H1 (cell line): Measurements from ENCODE around the gene LYZ. TPM values are rescaled to one million over a fixed set of nuclear protein-coding genes. Genes with fewer than 3 reads are reported as not detected.

Experiments
- CTCF ChIA-PET: fragments of 300-600 bp; sonication (Branson Sonifier 250); formaldehyde crosslinking; loops from one replicate; lab custom pipeline; 2021; ENCODE audit not compliant: partially characterized antibody; lab: Charles Lee
- POLR2A ChIA-PET: fragments of 300-600 bp; sonication (Branson Sonifier 250); formaldehyde crosslinking; loops from one replicate; lab custom pipeline; 2021; ENCODE audit warnings: inconsistent platforms; ENCODE audit not compliant: partially characterized antibody; lab: Charles Lee
- DNase-seq, 2 experiments: peaks; one replicate each; pipeline versions ENCODE4 v3.0.0 to v3.0.0-alpha.2; 2010 to 2022; ENCODE audit warnings: low spot score in 2 of 2, low read depth in 1 of 2, mixed read lengths in 1 of 2
- FAIRE-seq: peaks from 2 replicates; lab custom pipeline; 2011; peaks lifted over from hg19 to GRCh38; lab: Jason Lieb, UNC
- H2AFZ ChIP-seq: 2 replicates; pipeline ENCODE4 v1.8.1; 2012; ENCODE audit warnings: low read length, inconsistent platforms
- H2AK5ac ChIP-seq: 2 replicates; pipeline ENCODE4 v1.6.1; 2013; ENCODE audit warnings: low read depth, low read length
- H2BK120ac ChIP-seq: replicated peaks from 2 replicates; pipeline ENCODE3; 2013; ENCODE audit warnings: low read depth, low read length, inconsistent platforms
- H2BK12ac ChIP-seq: 2 replicates; pipeline ENCODE4 v1.6.1; 2013; ENCODE audit warnings: low read depth, low read length
- H2BK15ac ChIP-seq: 2 replicates; pipeline ENCODE4 v1.6.1; 2013; ENCODE audit warnings: low read length
- H2BK20ac ChIP-seq: 2 replicates; pipeline ENCODE4 v1.6.1; 2013; ENCODE audit warnings: low read length
- H2BK5ac ChIP-seq: 2 replicates; pipeline ENCODE4 v1.6.1; 2013; ENCODE audit warnings: low read depth, low read length
- H3K14ac ChIP-seq: 2 replicates; pipeline ENCODE4 v1.6.1; 2013; ENCODE audit warnings: inconsistent platforms; ENCODE audit not compliant: insufficient read length
- H3K18ac ChIP-seq: 2 replicates; pipeline ENCODE4 v1.6.1; 2013; ENCODE audit warnings: low read length; ENCODE audit errors: extremely low read depth
- H3K23ac ChIP-seq: 2 replicates; pipeline ENCODE4 v1.6.1; 2013; ENCODE audit warnings: inconsistent platforms; ENCODE audit not compliant: insufficient read length
- H3K23me2 ChIP-seq: 2 replicates; pipeline ENCODE4 v1.6.1; 2013; ENCODE audit warnings: low read depth, low read length
- H3K27ac ChIP-seq: 2 replicates; pipeline ENCODE4 v1.6.1; 2011; ENCODE audit warnings: low read depth, low read length, inconsistent platforms
- H3K27me3 ChIP-seq, 4 experiments: replicated peaks in 1 of 4; 1 replicate in 1 of 4; 2 replicates in 3 of 4; pipeline versions ENCODE4 v1.6.1 to v1.8.1; 2011 to 2013; ENCODE audit warnings: low read length in 3 of 4, mild to moderate bottlenecking in 3 of 4, inconsistent platforms in 2 of 4, mixed read lengths in 2 of 4, moderate library complexity in 1 of 4; ENCODE audit not compliant: control insufficient read depth in 3 of 4, insufficient read depth in 3 of 4; ENCODE audit errors: extremely low read depth in 1 of 4
- H3K36me3 ChIP-seq, 4 experiments: 2 replicates each; pipeline versions ENCODE4 v1.6.1 to v1.8.1; 2011 to 2013; ENCODE audit warnings: mild to moderate bottlenecking in 4 of 4, low read length in 3 of 4, moderate library complexity in 2 of 4, control low read depth in 1 of 4, inconsistent platforms in 1 of 4; ENCODE audit not compliant: insufficient read depth in 4 of 4, control insufficient read depth in 2 of 4
- H3K4ac ChIP-seq: replicated peaks from 2 replicates; pipeline ENCODE3; 2013; ENCODE audit warnings: low read length, low read depth, mixed read lengths, inconsistent platforms; ENCODE audit not compliant: insufficient read length
- H3K4me1 ChIP-seq, 4 experiments: replicated peaks in 1 of 4; 1 replicate in 1 of 4; 2 replicates in 3 of 4; pipeline versions ENCODE4 v1.6.1 to v1.8.1; 2011 to 2013; ENCODE audit warnings: low read length in 3 of 4, inconsistent platforms in 2 of 4, mixed read lengths in 1 of 4; ENCODE audit not compliant: insufficient read depth in 4 of 4, control insufficient read depth in 3 of 4
- H3K4me2 ChIP-seq, 2 experiments: 2 replicates each; pipeline versions ENCODE4 v1.6.1 to v1.8.1; 2011 to 2013; ENCODE audit warnings: low read depth in 2 of 2, low read length in 2 of 2, control low read depth in 1 of 2, inconsistent platforms in 1 of 2, mild to moderate bottlenecking in 1 of 2; ENCODE audit not compliant: insufficient read depth in 1 of 2
- H3K4me3 ChIP-seq, 4 experiments: fragments of 200-600, 300-600 bp in 1 of 4; sonication (generic), shearing (Covaris generic), sonication (Bioruptor Twin) in 1 of 4; 2 replicates each; pipeline versions ENCODE4 v1.5.1 to v1.8.1; 2011 to 2016; ENCODE audit warnings: low read length in 4 of 4, low read depth in 3 of 4, control low read depth in 2 of 4, inconsistent platforms in 2 of 4, mild to moderate bottlenecking in 2 of 4, mixed read lengths in 1 of 4, moderate library complexity in 1 of 4; ENCODE audit not compliant: insufficient read depth in 2 of 4; ENCODE audit errors: extremely low read depth in 1 of 4
- H3K56ac ChIP-seq: replicated peaks from 2 replicates; pipeline ENCODE3; 2013; ENCODE audit warnings: low read depth, mild to moderate bottlenecking, mixed read lengths, low read length, inconsistent platforms; ENCODE audit not compliant: insufficient read length
- H3K79me1 ChIP-seq: 2 replicates; pipeline ENCODE4 v1.6.1; 2013; ENCODE audit warnings: low read depth, low read length, control low read depth
- H3K79me2 ChIP-seq, 2 experiments: 2 replicates each; pipeline versions ENCODE4 v1.6.1 to v1.8.1; 2012 to 2013; ENCODE audit warnings: low read length in 2 of 2, mild to moderate bottlenecking in 2 of 2, inconsistent platforms in 1 of 2; ENCODE audit not compliant: insufficient read depth in 2 of 2, control insufficient read depth in 1 of 2
- H3K9ac ChIP-seq, 4 experiments: replicated peaks in 1 of 4; 1 replicate in 1 of 4; 2 replicates in 3 of 4; pipeline versions ENCODE4 v1.6.1 to v1.8.1; 2011 to 2013; ENCODE audit warnings: low read depth in 3 of 4, low read length in 3 of 4, control low read depth in 2 of 4, mild to moderate bottlenecking in 2 of 4, moderate library complexity in 2 of 4, inconsistent platforms in 1 of 4; ENCODE audit errors: extremely low read depth in 1 of 4
- H3K9me3 ChIP-seq, 2 experiments: 2 replicates each; pipeline versions ENCODE4 v1.6.1 to v1.8.1; 2012 to 2013; ENCODE audit warnings: mild to moderate bottlenecking in 2 of 2, moderate library complexity in 2 of 2, control low read depth in 1 of 2, inconsistent platforms in 1 of 2, low read depth in 1 of 2, low read length in 1 of 2, mixed read lengths in 1 of 2; ENCODE audit not compliant: insufficient read depth in 2 of 2
- H4K20me1 ChIP-seq, 2 experiments: replicated peaks in 1 of 2; 2 replicates each; pipeline versions ENCODE3 to v1.8.1; 2011 to 2013; ENCODE audit warnings: inconsistent platforms in 2 of 2, low read length in 2 of 2, mild to moderate bottlenecking in 1 of 2; ENCODE audit not compliant: insufficient read depth in 2 of 2, control insufficient read depth in 1 of 2
- H4K5ac ChIP-seq: 2 replicates; pipeline ENCODE4 v1.6.1; 2013; ENCODE audit warnings: low read length, low read depth, mixed read lengths, inconsistent platforms; ENCODE audit not compliant: insufficient read length
- H4K8ac ChIP-seq: 2 replicates; pipeline ENCODE4 v1.8.0; 2013; ENCODE audit warnings: mild to moderate bottlenecking, moderate library complexity, low read length, inconsistent platforms; ENCODE audit not compliant: insufficient read depth; ENCODE audit errors: extremely low read depth
- H4K91ac ChIP-seq: replicated peaks from 2 replicates; pipeline ENCODE3; 2013; ENCODE audit warnings: low read length, mixed read lengths, inconsistent platforms; ENCODE audit not compliant: insufficient read length
- BRCA1 ChIP-seq: IDR thresholded peaks from 2 replicates; pipeline ENCODE4 v1.6.1; 2012; ENCODE audit warnings: low read depth, low read length, improper control_type of control experiment
- EP300 ChIP-seq, 2 experiments: IDR thresholded peaks; 1 replicate in 1 of 2; 2 replicates in 1 of 2; pipeline ENCODE4 v1.6.1; 2011 to 2012; ENCODE audit warnings: low read depth in 2 of 2, low read length in 2 of 2, mild to moderate bottlenecking in 2 of 2, borderline replicate concordance in 1 of 2, inconsistent platforms in 1 of 2, moderate library complexity in 1 of 2
- JUN ChIP-seq: IDR thresholded peaks from 2 replicates; pipeline ENCODE4 v1.6.1; 2011; ENCODE audit warnings: low read depth, mild to moderate bottlenecking, improper control_type of control experiment, low read length
- NANOG ChIP-seq: IDR thresholded peaks from 2 replicates; pipeline ENCODE4 v1.6.1; 2011; ENCODE audit warnings: low read length, low read depth, mild to moderate bottlenecking, inconsistent platforms; ENCODE audit not compliant: insufficient read depth, poor library complexity, severe bottlenecking
- WGBS, 2 experiments: shearing (Covaris generic) in 1 of 2; methylation state at CpG; one replicate each; pipeline versions ENCODE4 v1.1.6 to v1.1.7; 2013 to 2015; ENCODE audit warnings: low lambda C conversion rate in 2 of 2, mixed read lengths in 2 of 2, inconsistent platforms in 1 of 2, low coverage in 1 of 2, missing lambda C conversion rate in 1 of 2; ENCODE audit not compliant: insufficient replicate concordance in 2 of 2, insufficient coverage in 1 of 2, insufficient read length in 1 of 2; ENCODE audit errors: extremely low coverage in 1 of 2, missing lambda C conversion rate in 1 of 2; 5-methylcytosine and 5-hydroxymethylcytosine counted together
- polyA plus RNA-seq, 7 experiments: library from polyadenylated mRNA; depleted of rRNA in 3 of 7; stranded (reverse) in 5 of 7; unstranded in 2 of 7; fragments of >200 nt in 5 of 7; fragments of 200-250 nt in 2 of 7; gene quantifications; 1 replicate in 5 of 7; 2 replicates in 1 of 7; 4 replicates in 1 of 7; pipeline versions ENCODE4 v1.2.1 to v1.2.3, GENCODE V29; 2011 to 2013; ENCODE audit warnings: missing spikeins in 2 of 7, mixed read lengths in 2 of 7
- total RNA-seq: library from RNA; stranded (reverse); fragmentation: NEBNext Ultra II Directional; extraction: Animal tissue kit (Norgen Biotek cat#: 25700); gene quantifications from 2 replicates; pipeline ENCODE4 v1.2.1, GENCODE V29; 2021

LYZ gene
- total and polyA plus RNA-seq, 2 of the 8 experiments (the other 6 are each of a cell fraction or from before 2014, with no cell fraction given) = not detected

DNA sequence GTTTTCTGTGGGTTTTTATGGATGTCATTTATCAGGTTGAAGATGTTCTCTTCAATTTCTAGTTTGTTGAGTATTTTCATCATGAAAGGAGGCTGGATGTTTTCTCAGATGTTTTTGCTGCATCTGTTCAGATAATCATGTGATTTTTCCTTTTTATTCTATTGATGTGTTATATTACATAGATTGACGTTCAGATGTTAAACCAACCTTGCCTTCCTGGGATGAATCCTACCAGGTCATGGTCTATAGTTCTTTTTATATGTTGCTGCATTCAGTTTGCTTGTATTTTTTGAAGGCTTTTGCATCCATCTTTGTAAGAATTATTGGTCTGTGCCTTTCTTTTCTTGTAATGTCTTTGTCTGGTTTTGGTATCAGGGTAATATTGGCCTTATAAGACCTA lies 43.9 kb upstream of the LYZ start:
- no peak overlapping the region for H3K56ac ChIP-seq
- H2AFZ ChIP-seq = no peak overlapping the region
- TF ChIP-seq EP300 (IDR thresholded peaks at IDR 0.05; ENCODE audit: borderline replicate concordance in 1 of 2, low read depth in 2 of 2, low read length in 2 of 2) (no peak), NANOG (no peak), JUN (no peak), BRCA1 (no peak)
- TF ChIP-seq, all 59 proteins: peak for 0
- Histone ChIP-seq H3K4me1 (no peaks in the 10 kb centered on the region), H3K79me1 (no peaks in the 10 kb centered on the region), H4K8ac (no peak overlapping the region), H3K4me3 (no peak overlapping the region), H3K27me3 (no peaks in the 10 kb centered on the region), H2BK5ac (no peak overlapping the region), H2AK5ac (no peak overlapping the region), H2BK20ac (no peak overlapping the region), H2BK120ac (no peak overlapping the region), H3K4ac (no peak overlapping the region), H3K4me2 (no peak overlapping the region), H3K9ac (no peak overlapping the region), H4K91ac (no peak overlapping the region), H2BK15ac (no peak overlapping the region), H2BK12ac (no peak overlapping the region), H3K23me2 (no peaks in the 10 kb centered on the region), H3K14ac (no peak overlapping the region), H3K23ac (no peak overlapping the region), H3K18ac (no peak overlapping the region), H3K27ac (no peak overlapping the region), H3K79me2 (no peaks in the 10 kb centered on the region), H3K9me3 (peaks cover 0 to 3% of the 10 kb centered on the region in 2 experiments; a peak in 1 of 4 replicates), H4K5ac (no peak overlapping the region), H4K20me1 (no peaks in the 10 kb centered on the region), H3K36me3 (no peaks in the 10 kb centered on the region)
- 94% methylated on average over 1 of the region's 1 CpG; no CpG with 5 or more reads in 1 of the 2 experiments for WGBS, 2 experiments
- FAIRE-seq (no peak), DNase-seq (no peak)
- ChIA-PET CTCF (no interaction called here), POLR2A (no interaction called here)
